GM19239 (cell line): ENCODE data around the gene APBB1IP.
"Not testable (repeated sequence)": the region's sequence is repeated elsewhere in the genome, so short reads cannot be mapped to it uniquely, and the experiment has no call there.

Experiments
- DNase-seq: peaks from one replicate; pipeline ENCODE4 v3.0.0; 2011; ENCODE audit warnings: low spot score; ENCODE audit not compliant: insufficient read length
- FAIRE-seq: peaks from 2 replicates; lab custom pipeline; 2011; peaks lifted over from hg19 to GRCh38; lab: Jason Lieb, UNC

Gene APBB1IP

GRCh38 chr10:26606389-26606877, 168.3 kb downstream of the APBB1IP start:
- not testable (repeated sequence) for DNase-seq
- peak; percentile 96 for FAIRE-seq

GRCh38 chr10:26612151-26612915, 174.2 kb downstream of the APBB1IP start:
- FAIRE-seq (no peak), DNase-seq (no peak)
